ENCODE results near the gene JAZF1.

The JAZF1 gene

DNA sequence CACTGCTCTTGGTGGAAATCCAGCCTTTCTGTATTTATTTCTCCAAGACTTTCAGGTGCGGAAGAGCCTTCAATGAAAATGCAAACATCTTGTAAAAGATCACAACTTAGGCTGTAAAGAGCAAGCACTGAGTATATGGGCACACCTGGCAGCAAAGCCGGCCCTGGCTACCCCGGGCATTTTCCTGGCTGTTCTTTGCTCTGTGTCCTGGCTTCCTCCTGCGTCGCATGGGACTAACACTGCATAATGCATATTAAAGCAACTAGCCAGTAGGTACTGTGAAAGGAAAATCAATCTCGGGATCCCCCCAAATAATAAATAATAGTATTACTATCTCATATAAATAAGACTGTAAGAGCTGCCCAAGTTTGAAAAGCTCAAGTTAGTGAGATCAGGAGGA is 9.9 kb downstream of the JAZF1 start:
- TF ChIP-seq CREB1 (IDR thresholded peaks at IDR 0.05; ENCODE audit: low read depth) = no peak

DNA sequence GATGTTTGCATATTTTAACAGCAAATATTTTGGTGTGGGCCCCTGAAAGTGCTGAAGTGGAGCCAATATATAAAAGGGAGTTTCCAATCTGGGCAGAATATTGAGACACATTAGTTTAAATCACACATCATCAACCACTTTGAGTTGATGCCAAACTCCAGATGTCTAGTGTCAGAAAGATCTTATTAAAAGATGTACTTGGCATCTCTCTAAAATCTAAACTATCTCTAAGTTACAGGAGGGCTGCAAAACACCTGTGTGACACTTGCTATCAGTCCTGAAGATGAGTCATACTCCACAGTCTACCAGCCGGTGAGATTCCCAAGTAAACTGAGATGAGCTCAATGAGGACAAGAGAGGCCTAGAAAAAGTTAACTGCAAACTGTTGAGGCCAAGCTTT is 11.4 kb downstream of the JAZF1 start:
- TF ChIP-seq ZBTB7A (IDR thresholded peaks at IDR 0.05; ENCODE audit: low read depth) (no peak), TEAD4 (IDR thresholded peaks at IDR 0.05) (no peak), TAF1 (IDR thresholded peaks at IDR 0.05; ENCODE audit: low read depth) (no peak), RAD21 (IDR thresholded peaks at IDR 0.05; ENCODE audit: low read depth) (no peak), EP300 (IDR thresholded peaks at IDR 0.05; ENCODE audit: borderline replicate concordance) (no peak)
- TF ChIP-seq, protein P1, sequence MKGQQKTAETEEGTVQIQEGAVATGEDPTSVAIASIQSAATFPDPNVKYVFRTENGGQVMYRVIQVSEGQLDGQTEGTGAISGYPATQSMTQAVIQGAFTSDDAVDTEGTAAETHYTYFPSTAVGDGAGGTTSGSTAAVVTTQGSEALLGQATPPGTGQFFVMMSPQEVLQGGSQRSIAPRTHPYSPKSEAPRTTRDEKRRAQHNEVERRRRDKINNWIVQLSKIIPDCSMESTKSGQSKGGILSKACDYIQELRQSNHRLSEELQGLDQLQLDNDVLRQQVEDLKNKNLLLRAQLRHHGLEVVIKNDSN (IDR thresholded peaks at IDR 0.05) = no peak
- TF ChIP-seq, protein P2, sequence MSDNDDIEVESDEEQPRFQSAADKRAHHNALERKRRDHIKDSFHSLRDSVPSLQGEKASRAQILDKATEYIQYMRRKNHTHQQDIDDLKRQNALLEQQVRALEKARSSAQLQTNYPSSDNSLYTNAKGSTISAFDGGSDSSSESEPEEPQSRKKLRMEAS (IDR thresholded peaks at IDR 0.05) = no peak

GRCh38 chr7:28168393-28169158 is 12.0 kb downstream of the JAZF1 start:
- TF ChIP-seq, protein P2 (IDR thresholded peaks at IDR 0.05) = no peak
- TF ChIP-seq ZBTB7A (IDR thresholded peaks at IDR 0.05; ENCODE audit: low read depth) (no peak), CEBPB (IDR thresholded peaks at IDR 0.05) (no peak), EP300 (IDR thresholded peaks at IDR 0.05; ENCODE audit: borderline replicate concordance) (no peak), FOXM1 (IDR thresholded peaks at IDR 0.05; ENCODE audit: borderline replicate concordance, low read depth) (no peak), CREB1 (IDR thresholded peaks at IDR 0.05; ENCODE audit: low read depth) (no peak), EGR1 (IDR thresholded peaks at IDR 0.05) (no peak), TAF1 (IDR thresholded peaks at IDR 0.05; ENCODE audit: low read depth) (no peak), TCF12 (IDR thresholded peaks at IDR 0.05; ENCODE audit: low read depth) (no peak), NFIC (IDR thresholded peaks at IDR 0.05) (no peak), RAD21 (IDR thresholded peaks at IDR 0.05; ENCODE audit: low read depth) (no peak), YY1 (IDR thresholded peaks at IDR 0.05; ENCODE audit: low read depth) (no peak), TEAD4 (IDR thresholded peaks at IDR 0.05) (no peak)
- TF ChIP-seq, protein P1 (IDR thresholded peaks at IDR 0.05) = no peak
- TF ChIP-seq, protein P3, sequence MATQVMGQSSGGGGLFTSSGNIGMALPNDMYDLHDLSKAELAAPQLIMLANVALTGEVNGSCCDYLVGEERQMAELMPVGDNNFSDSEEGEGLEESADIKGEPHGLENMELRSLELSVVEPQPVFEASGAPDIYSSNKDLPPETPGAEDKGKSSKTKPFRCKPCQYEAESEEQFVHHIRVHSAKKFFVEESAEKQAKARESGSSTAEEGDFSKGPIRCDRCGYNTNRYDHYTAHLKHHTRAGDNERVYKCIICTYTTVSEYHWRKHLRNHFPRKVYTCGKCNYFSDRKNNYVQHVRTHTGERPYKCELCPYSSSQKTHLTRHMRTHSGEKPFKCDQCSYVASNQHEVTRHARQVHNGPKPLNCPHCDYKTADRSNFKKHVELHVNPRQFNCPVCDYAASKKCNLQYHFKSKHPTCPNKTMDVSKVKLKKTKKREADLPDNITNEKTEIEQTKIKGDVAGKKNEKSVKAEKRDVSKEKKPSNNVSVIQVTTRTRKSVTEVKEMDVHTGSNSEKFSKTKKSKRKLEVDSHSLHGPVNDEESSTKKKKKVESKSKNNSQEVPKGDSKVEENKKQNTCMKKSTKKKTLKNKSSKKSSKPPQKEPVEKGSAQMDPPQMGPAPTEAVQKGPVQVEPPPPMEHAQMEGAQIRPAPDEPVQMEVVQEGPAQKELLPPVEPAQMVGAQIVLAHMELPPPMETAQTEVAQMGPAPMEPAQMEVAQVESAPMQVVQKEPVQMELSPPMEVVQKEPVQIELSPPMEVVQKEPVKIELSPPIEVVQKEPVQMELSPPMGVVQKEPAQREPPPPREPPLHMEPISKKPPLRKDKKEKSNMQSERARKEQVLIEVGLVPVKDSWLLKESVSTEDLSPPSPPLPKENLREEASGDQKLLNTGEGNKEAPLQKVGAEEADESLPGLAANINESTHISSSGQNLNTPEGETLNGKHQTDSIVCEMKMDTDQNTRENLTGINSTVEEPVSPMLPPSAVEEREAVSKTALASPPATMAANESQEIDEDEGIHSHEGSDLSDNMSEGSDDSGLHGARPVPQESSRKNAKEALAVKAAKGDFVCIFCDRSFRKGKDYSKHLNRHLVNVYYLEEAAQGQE (IDR thresholded peaks at IDR 0.05; ENCODE audit: low read depth) = no peak

DNA sequence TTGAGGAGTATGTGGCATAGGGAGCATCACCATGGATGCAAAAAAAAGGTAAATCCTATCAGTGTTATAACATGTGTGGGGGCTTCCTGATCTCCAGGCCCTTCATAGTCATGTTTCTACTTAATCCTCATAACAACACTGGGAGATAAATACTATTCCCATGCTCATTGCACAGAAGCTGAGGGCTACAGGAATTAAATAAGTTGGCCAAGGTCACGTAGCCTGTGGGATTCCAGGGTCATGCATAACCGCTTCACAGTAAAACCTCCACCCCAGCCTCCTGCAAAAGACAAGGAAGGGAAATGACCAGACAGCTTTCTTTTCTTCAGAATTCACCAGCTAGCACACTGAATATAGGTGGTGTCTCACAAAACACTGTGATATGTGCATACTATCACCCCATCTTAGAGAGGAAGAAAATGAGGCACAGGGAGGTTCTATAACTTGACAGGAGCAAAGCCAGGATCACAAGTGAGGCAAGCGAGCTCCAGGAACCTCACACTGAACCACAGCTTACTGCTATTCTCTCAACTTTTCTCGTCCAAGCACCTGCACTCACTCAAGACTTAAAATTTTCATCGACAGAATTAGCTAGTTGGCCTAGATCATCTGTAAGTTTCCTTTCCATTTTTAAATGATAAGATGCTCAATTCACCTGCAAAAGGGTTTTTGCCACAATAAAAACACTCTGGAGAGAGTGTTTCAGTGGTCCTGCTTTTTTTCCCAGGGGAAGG is 13.4 kb downstream of the JAZF1 start:
- TF ChIP-seq, protein P1 (IDR thresholded peaks at IDR 0.05) = no peak
- no peak for TF ChIP-seq FOXM1 (IDR thresholded peaks at IDR 0.05; ENCODE audit: borderline replicate concordance, low read depth)
- no peak for TF ChIP-seq TAF1 (IDR thresholded peaks at IDR 0.05; ENCODE audit: low read depth)
- TF ChIP-seq, protein P3 (IDR thresholded peaks at IDR 0.05; ENCODE audit: low read depth) = no peak
- TF ChIP-seq YY1 (IDR thresholded peaks at IDR 0.05; ENCODE audit: low read depth) = no peak
- no peak for TF ChIP-seq ZBTB7A (IDR thresholded peaks at IDR 0.05; ENCODE audit: low read depth)
- TF ChIP-seq NFIC (IDR thresholded peaks at IDR 0.05) = no peak
- no peak for TF ChIP-seq TCF12 (IDR thresholded peaks at IDR 0.05; ENCODE audit: low read depth)
- TF ChIP-seq RAD21 (IDR thresholded peaks at IDR 0.05; ENCODE audit: low read depth) = no peak
- TF ChIP-seq, protein P2 (IDR thresholded peaks at IDR 0.05) = no peak
- TF ChIP-seq CEBPB (IDR thresholded peaks at IDR 0.05) = no peak
- no peak for TF ChIP-seq EGR1 (IDR thresholded peaks at IDR 0.05)
- no peak for TF ChIP-seq TEAD4 (IDR thresholded peaks at IDR 0.05)
- no peak for TF ChIP-seq EP300 (IDR thresholded peaks at IDR 0.05; ENCODE audit: borderline replicate concordance)
- no peak for TF ChIP-seq CREB1 (IDR thresholded peaks at IDR 0.05; ENCODE audit: low read depth)
